Sigmoid colon (tissue), 7 donors: ENCODE data around the gene NXPH4. TPM values are rescaled to one million over a fixed set of nuclear protein-coding genes. Genes with fewer than 3 reads are reported as not detected.

Experiments
- DNase-seq: peaks from one replicate; pipeline ENCODE4 v3.0.0-alpha.2; 2019
- H3K27ac ChIP-seq, 4 donors: fragments of 200-600 bp; sonication (generic); one replicate each; pipeline ENCODE4 v1.5.1; 2016 to 2019; ENCODE audit warnings: mild to moderate bottlenecking in 1 of 4
- H3K27me3 ChIP-seq, 3 donors: fragments of 200-600 bp; sonication (generic); one replicate each; pipeline ENCODE4 v1.5.1; 2019; ENCODE audit warnings: mild to moderate bottlenecking in 1 of 3
- H3K36me3 ChIP-seq, 4 donors: fragments of 200-600 bp; sonication (generic); one replicate each; pipeline ENCODE4 v1.5.1; 2016 to 2019
- H3K4me1 ChIP-seq, 4 donors: fragments of 200-600 bp; sonication (generic); one replicate each; pipeline ENCODE4 v1.5.1; 2017 to 2019
- H3K4me3 ChIP-seq, 4 donors: fragments of 200-600 bp; sonication (generic); one replicate each; pipeline ENCODE4 v1.5.1; 2017 to 2019; ENCODE audit warnings: mild to moderate bottlenecking in 2 of 4, moderate library complexity in 1 of 4
- H3K9me3 ChIP-seq, 4 donors: fragments of 200-600 bp in 3 of 4; sonication (generic) in 3 of 4; one replicate each; pipeline versions ENCODE4 v1.5.1 to v1.6.1; 2013 to 2019
- CTCF ChIP-seq, 4 experiments: fragments of 450-650 bp in 3 of 4; fragments of 200-600 bp in 1 of 4; IDR thresholded peaks; one replicate each; pipeline ENCODE4 v1.5.1; 2016 to 2019; ENCODE audit warnings: antibody characterized with exemption in 4 of 4, mild to moderate bottlenecking in 3 of 4, moderate library complexity in 2 of 4
- EP300 ChIP-seq, 4 donors: sonication (generic); formaldehyde crosslinking; IDR thresholded peaks; one replicate each; pipeline ENCODE4 v1.6.1; 2017; ENCODE audit warnings: antibody characterized with exemption in 4 of 4
- POLR2A ChIP-seq, 2 donors: fragments of 450-650 bp; IDR thresholded peaks; one replicate each; pipeline ENCODE4 v1.6.1; 2016; ENCODE audit warnings: antibody characterized with exemption in 2 of 2, mild to moderate bottlenecking in 2 of 2, moderate library complexity in 2 of 2
- POLR2AphosphoS5 ChIP-seq, 4 donors: sonication (generic); formaldehyde crosslinking; IDR thresholded peaks; one replicate each; pipeline ENCODE4 v1.6.1; 2017; ENCODE audit warnings: antibody characterized with exemption in 4 of 4
- WGBS, 2 donors: extraction: QIAGEN DNeasy Blood & Tissue Kit; methylation state at CpG; one replicate each; pipeline ENCODE4 v1.1.7; 2013; 5-methylcytosine and 5-hydroxymethylcytosine counted together
- intact Hi-C: fragments of 100-400 bp; cut with DNase I; formaldehyde crosslinking; loops from one replicate; pipeline ENCODE4 v1.15.1; 2023
- polyA plus RNA-seq, 3 donors: library from polyadenylated mRNA; stranded (reverse); fragments of 200-250 nt; gene quantifications; one replicate each; pipeline ENCODE4 v1.2.3, GENCODE V29; 2013
- total RNA-seq, 4 donors: library from RNA; depleted of rRNA; stranded (reverse); fragments of >200 nt; gene quantifications; one replicate each; pipeline ENCODE4 v1.1.0, GENCODE V29; 2016
- donor health status: healthy with polysubstance abuse.
- donor health status: Bipolar disorder and iron deficiency.
- donor health status: healthy.

Gene NXPH4
- total and polyA plus RNA-seq, 7 donors = 0.13 TPM; not detected in 6

GRCh38 chr12:57181072-57181471 is 35.5 kb upstream of the NXPH4 start:
- no peak overlapping the region for H3K27ac ChIP-seq
- no peaks in the 10 kb centered on the region for H3K9me3 ChIP-seq
- peaks cover 67 to 87% (median 75%) of the 10 kb centered on the region in 4 donors for H3K36me3 ChIP-seq
- H3K4me3 ChIP-seq = no peak overlapping the region
- no peaks in the 10 kb centered on the region for H3K27me3 ChIP-seq
- TF ChIP-seq POLR2A (IDR thresholded peaks at IDR 0.05) = no peak
- no peak for TF ChIP-seq CTCF (IDR thresholded peaks at IDR 0.05)
- TF ChIP-seq EP300 (IDR thresholded peaks at IDR 0.05) = no peak
- no peak for TF ChIP-seq POLR2AphosphoS5 (IDR thresholded peaks at IDR 0.05)
- H3K4me1 ChIP-seq = peaks cover 0 to 2% (median 0%) of the 10 kb centered on the region in 4 donors
- DNase-seq = no peak
- intact Hi-C loops = no loop called here
- WGBS, 2 donors = 82 to 83% methylated on average over 9 of the region's 9 CpGs

- WGBS, 2 donors = 72 to 83% methylated on average over 5 of the region's 5 CpGs
- no peaks in the 10 kb centered on the region for H3K27me3 ChIP-seq
- no peaks in the 10 kb centered on the region for H3K4me1 ChIP-seq
- H3K4me3 ChIP-seq = no peak overlapping the region
- TF ChIP-seq POLR2A (IDR thresholded peaks at IDR 0.05) (no peak), CTCF (IDR thresholded peaks at IDR 0.05) (no peak), EP300 (IDR thresholded peaks at IDR 0.05) (no peak), POLR2AphosphoS5 (IDR thresholded peaks at IDR 0.05) (no peak)
- H3K9me3 ChIP-seq = no peaks in the 10 kb centered on the region
- no peak overlapping the region for H3K27ac ChIP-seq
- DNase-seq = no peak
- intact Hi-C loops = loop anchor here (2.0 kb wide), 1 partner anchor 113 kb away; no protein-coding TSS in a partner anchor
- H3K36me3 ChIP-seq = peaks cover 65 to 87% (median 78%) of the 10 kb centered on the region in 4 donors
These were observed 34.9 kb upstream of the NXPH4 start for GRCh38 chr12:57181561-57182155.

GRCh38 chr12:57182918-57183575 is 33.5 kb upstream of the NXPH4 start:
- H3K4me1 ChIP-seq = no peaks in the 10 kb centered on the region

GRCh38 chr12:57183939-57184725 is 32.5 kb upstream of the NXPH4 start:
- Histone ChIP-seq H3K4me3 (no peak overlapping the region), H3K27me3 (no peaks in the 10 kb centered on the region), H3K9me3 (no peaks in the 10 kb centered on the region), H3K36me3 (peaks cover 62 to 87% (median 73%) of the 10 kb centered on the region in 4 donors), H3K4me1 (no peaks in the 10 kb centered on the region), H3K27ac (no peak overlapping the region)
- DNase-seq = no peak
- 96% methylated on average over 22 of the region's 22 CpGs for WGBS, 2 donors
- TF ChIP-seq EP300 (IDR thresholded peaks at IDR 0.05) = no peak
- no peak for TF ChIP-seq CTCF (IDR thresholded peaks at IDR 0.05)
- no peak for TF ChIP-seq POLR2AphosphoS5 (IDR thresholded peaks at IDR 0.05)
- no peak for TF ChIP-seq POLR2A (IDR thresholded peaks at IDR 0.05)
- intact Hi-C loops = loop anchor here (1.0 to 2.0 kb wide), 2 partner anchors 60 to 115 kb away; no protein-coding TSS in a partner anchor

More at GRCh38 chr12:57182918-57183575, 33.5 kb upstream of the NXPH4 start:
- H3K4me3 ChIP-seq = no peak overlapping the region
- WGBS, 2 donors = 48 to 59% methylated on average over 13 of the region's 13 CpGs
- no peaks in the 10 kb centered on the region for H3K27me3 ChIP-seq
- intact Hi-C loops = loop anchor here (1.0 to 2.0 kb wide), 2 partner anchors 59 to 114 kb away; no protein-coding TSS in a partner anchor
- H3K36me3 ChIP-seq = peaks cover 69 to 87% (median 77%) of the 10 kb centered on the region in 4 donors
- H3K27ac ChIP-seq = no peak overlapping the region
- DNase-seq = peak; percentile 88
- TF ChIP-seq CTCF (IDR thresholded peaks at IDR 0.05) (peak; percentile 83 to 91 (median 86)), EP300 (IDR thresholded peaks at IDR 0.05) (no peak), POLR2AphosphoS5 (IDR thresholded peaks at IDR 0.05) (no peak), POLR2A (IDR thresholded peaks at IDR 0.05) (no peak)
- no peaks in the 10 kb centered on the region for H3K9me3 ChIP-seq
